22Rv1 (cell line): ENCODE results near the gene BMPER.

Experiments
- H3K27ac ChIP-seq: fragments of 450-650 bp; 2 replicates; pipeline ENCODE4 v1.5.1; 2017
- CTCF ChIP-seq: fragments of 450-650 bp; IDR thresholded peaks from 2 replicates; pipeline ENCODE4 v1.5.1; 2017; ENCODE audit warnings: mild to moderate bottlenecking
- ZFX ChIP-seq: fragments of 450-650 bp; IDR thresholded peaks from 2 replicates; pipeline ENCODE4 v1.6.1; 2017; ENCODE audit warnings: antibody characterized with exemption, borderline replicate concordance

The BMPER gene

DNA sequence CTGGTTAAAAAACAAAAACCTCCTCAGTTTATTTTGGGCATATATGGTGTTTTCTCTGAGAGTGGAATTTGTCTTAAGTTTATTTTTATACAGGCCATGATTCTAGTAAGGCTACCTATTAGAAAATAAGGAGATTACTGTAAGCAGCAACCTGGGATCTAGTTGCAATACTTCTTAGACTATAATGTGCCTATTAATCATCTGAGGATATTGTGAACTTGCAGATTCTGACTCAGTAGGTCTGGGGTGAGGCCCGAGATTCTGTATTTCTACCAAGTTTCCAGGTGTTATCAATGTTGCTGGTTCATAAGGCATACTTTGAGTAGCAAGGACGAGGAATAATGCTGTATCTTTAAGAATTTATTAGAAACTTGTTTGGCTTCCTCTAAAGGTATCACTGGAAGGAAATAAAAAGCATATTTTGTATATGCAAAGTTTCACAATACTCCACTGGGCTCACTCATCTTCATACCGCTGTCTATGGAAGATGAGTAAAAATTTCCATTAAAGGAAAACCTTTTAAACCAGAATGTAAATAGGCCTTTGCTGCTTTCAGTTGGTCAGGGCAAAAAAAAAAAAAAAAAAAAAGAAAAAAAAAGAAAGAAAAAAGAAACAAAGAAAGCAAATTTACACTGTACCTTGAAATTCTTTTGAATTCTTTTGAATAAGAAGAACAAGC is 105.8 kb downstream of the BMPER start:
- no peak for TF ChIP-seq CTCF
- TF ChIP-seq ZFX, result no peak
- no peak overlapping the region for H3K27ac ChIP-seq

DNA sequence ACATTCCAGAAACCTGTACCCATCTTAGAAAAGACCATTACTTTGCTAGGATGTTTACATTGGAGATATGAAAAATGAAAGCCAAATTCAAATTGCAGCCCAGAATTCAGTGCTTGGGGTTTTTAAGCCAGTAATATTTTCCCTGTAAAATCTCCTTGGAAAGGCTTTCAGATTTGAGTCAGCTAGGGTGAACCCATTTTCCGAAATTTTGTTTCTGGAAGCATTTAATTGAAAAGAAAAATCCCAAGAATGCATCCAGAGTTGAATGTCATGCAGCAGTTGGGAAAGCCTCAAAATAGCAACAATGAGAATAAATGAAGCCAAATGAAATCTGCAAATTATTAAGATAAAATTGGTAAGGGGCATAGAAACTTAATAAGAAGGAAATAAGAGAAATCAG is 106.4 kb downstream of the BMPER start:
- H3K27ac ChIP-seq, result no peak overlapping the region
- no peak for TF ChIP-seq ZFX
- no peak for TF ChIP-seq CTCF

DNA sequence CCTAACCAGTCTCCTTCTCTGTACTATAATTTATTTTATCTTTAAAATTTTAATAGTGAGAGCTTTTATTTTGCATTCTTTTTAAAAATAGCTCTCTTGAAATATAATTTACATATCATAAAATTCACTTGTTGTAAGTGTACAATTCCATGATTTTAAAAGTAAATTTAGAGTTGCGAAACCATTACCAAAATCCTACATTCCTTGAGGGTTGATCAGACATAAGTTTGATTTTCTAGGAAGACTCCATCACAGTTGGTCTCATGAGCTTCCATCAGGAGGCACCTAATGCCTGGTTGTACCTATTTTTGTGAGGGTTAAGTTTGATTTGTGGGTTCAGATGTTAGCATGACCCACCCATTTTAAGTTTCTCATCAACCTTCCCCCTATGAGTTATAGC is 108.1 kb downstream of the BMPER start:
- TF ChIP-seq CTCF, result no peak
- TF ChIP-seq ZFX, result no peak

GRCh38 chr7:34015651-34016050 is 110.3 kb downstream of the BMPER start:
- no peak overlapping the region for H3K27ac ChIP-seq
- TF ChIP-seq ZFX, result no peak
- no peak for TF ChIP-seq CTCF

More for the DNA sequence above, 108.1 kb downstream of the BMPER start:
- no peak overlapping the region for H3K27ac ChIP-seq

GRCh38 chr7:34016876-34017275 is 111.5 kb downstream of the BMPER start:
- H3K27ac ChIP-seq, result no peak overlapping the region
- no peak for TF ChIP-seq ZFX
- TF ChIP-seq CTCF, result no peak

DNA sequence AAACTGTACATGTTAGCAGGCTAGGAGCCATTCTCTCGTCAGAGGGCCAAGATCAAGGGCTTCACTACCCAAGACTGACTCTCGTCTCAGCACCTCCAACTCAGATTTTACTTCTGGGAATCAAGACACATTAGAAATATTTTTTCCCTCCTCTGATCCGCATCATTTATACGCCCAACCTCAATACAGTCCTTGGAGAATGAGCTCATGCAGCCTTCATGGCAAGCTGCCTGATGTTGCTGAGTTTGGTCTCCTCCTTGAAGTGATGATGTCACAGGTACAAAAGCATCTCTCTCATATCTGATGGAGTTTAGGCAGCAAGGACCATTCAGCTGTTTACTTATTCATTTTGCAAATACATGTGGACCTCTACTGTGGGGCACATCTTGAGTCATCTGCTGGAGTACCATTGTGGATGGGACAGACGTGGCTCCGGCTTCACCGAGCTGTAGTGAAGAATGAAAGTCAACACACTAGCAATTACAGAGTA is 114.0 kb downstream of the BMPER start:
- TF ChIP-seq CTCF, result no peak
- TF ChIP-seq ZFX, result no peak
- no peak overlapping the region for H3K27ac ChIP-seq

DNA sequence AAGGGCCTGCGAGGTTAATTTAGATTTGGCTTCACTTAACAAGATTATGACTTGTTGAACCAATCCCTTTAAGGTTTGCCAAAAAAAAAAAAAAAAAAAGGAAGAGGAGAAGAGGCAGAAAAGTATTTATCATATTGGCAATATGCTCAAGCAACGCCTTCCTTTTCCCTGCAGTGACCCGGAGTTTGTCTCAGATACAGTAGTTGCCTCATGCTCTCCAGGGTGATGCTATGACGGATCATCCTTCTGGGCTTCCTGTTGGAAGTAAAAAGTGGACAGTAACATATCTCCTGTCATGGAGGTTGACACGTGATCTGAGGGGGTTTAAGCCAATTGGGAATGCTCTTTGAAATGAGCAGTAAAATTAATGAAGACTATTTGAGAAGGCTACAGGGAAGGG is 117.3 kb downstream of the BMPER start:
- no peak overlapping the region for H3K27ac ChIP-seq
- TF ChIP-seq ZFX, result no peak
- TF ChIP-seq CTCF, result no peak
